Adrenal gland (tissue), 12 donors: ENCODE measurements around the gene FOXA3. TPM values are rescaled to one million over a fixed set of nuclear protein-coding genes. Genes with fewer than 3 reads are reported as not detected.
"Not testable (repeated sequence)": the region's sequence is repeated elsewhere in the genome, so short reads cannot be mapped to it uniquely, and the experiment has no call there.

ENCODE experiments used
- DNase-seq, 7 donors: peaks; one replicate each; pipeline ENCODE4 v3.0.0-alpha.2; 2019 to 2020
- H3K27ac ChIP-seq, 5 donors: fragments of 200-600 bp; sonication (generic) in 4 of 5; 1 replicate in 3 of 5; 2 replicates in 2 of 5; pipeline versions ENCODE4 v1.5.1 to v1.8.0; 2016 to 2020; ENCODE audit warnings: mild to moderate bottlenecking in 1 of 5
- H3K27me3 ChIP-seq: fragments of 200-600 bp; 2 replicates; pipeline ENCODE4 v1.8.0; 2021
- H3K36me3 ChIP-seq, 2 donors: fragments of 200-600 bp; replicated peaks in 1 of 2; 1 replicate in 1 of 2; 2 replicates in 1 of 2; pipeline versions ENCODE4 v1.5.1 to v1.8.0; 2018 to 2022
- H3K4me1 ChIP-seq, 2 donors: fragments of 200-600 bp; replicated peaks in 1 of 2; 1 replicate in 1 of 2; 2 replicates in 1 of 2; pipeline versions ENCODE4 v1.5.1 to v1.8.0; 2018 to 2021
- H3K4me3 ChIP-seq, 4 donors: fragments of 200-600 bp; sonication (generic) in 3 of 4; one replicate each; pipeline ENCODE4 v1.5.1; 2016 to 2018
- H3K9me3 ChIP-seq, 3 donors: fragments of 200-600 bp; sonication (generic) in 1 of 3; replicated peaks in 1 of 3; 1 replicate in 2 of 3; 2 replicates in 1 of 3; pipeline versions ENCODE4 v1.5.1 to v1.8.0; 2016 to 2021
- POLR2A ChIP-seq, 2 donors: fragments of 450-650 bp; IDR thresholded peaks; one replicate each; pipeline ENCODE4 v1.6.1; 2017; ENCODE audit warnings: antibody characterized with exemption in 2 of 2, mild to moderate bottlenecking in 2 of 2, moderate library complexity in 1 of 2
- WGBS, 4 donors: extraction: QIAGEN DNeasy Blood & Tissue Kit in 2 of 4; methylation state at CpG; one replicate each; pipeline versions ENCODE4 v1.1.5 to v1.1.7; 2013 to 2017; 5-methylcytosine and 5-hydroxymethylcytosine counted together
- intact Hi-C, 2 donors: fragments of 100-400 bp; cut with DNase I; formaldehyde crosslinking; loops; one replicate each; pipeline versions ENCODE4 v1.14.1 to v1.15.0; 2022 to 2023
- polyA plus RNA-seq, 3 donors: library from polyadenylated mRNA; stranded (reverse); fragments of 200-250 nt in 2 of 3; fragments of 350-450 nt in 1 of 3; fragmentation: Illumina TruSeq in 1 of 3; extraction: RNeasy Lipid Tissue Mini Kit (QIAGEN cat#74804) in 1 of 3; gene quantifications; one replicate each; pipeline ENCODE4 v1.2.3, GENCODE V29; 2013 to 2014
- total RNA-seq, 9 donors: library from RNA; depleted of rRNA in 4 of 9; stranded (reverse); fragments of >200 nt in 4 of 9; fragments of 120-200 nt in 1 of 9; fragmentation: NEBNext Ultra II Directional in 1 of 9; extraction: Animal tissue kit (Norgen Biotek cat#: 25700) in 1 of 9; gene quantifications; one replicate each; pipeline versions ENCODE4 v1.1.0 to v1.2.4, GENCODE V29; 2013 to 2023
- TF ChIP-seq, protein P1 (sequence below), 6 experiments: fragments of 450-650 bp in 4 of 6; fragments of 200-600 bp in 2 of 6; sonication (generic) in 1 of 6; IDR thresholded peaks; 1 replicate in 5 of 6; 2 replicates in 1 of 6; pipeline versions ENCODE4 v1.5.1 to v1.8.0; 2016 to 2021; ENCODE audit warnings: antibody characterized with exemption in 6 of 6, mild to moderate bottlenecking in 2 of 6, moderate library complexity in 1 of 6
- donor health status: healthy with polysubstance abuse.
- donor health status: Bipolar disorder and iron deficiency.
- donor health status: DM: yes; HTN: yes; CAD: no.
- donor health status: DM: no; HTN: no; CAD: no.
- donor health status: DM: no; HTN: no; CAD: no.
- donor health status: DM: yes; HTN: yes; CAD: no.

FOXA3 gene
- total and polyA plus RNA-seq, 12 donors: 0.03 to 0.94 TPM; not detected in 10

GRCh38 chr19:45864629-45865082 lies 530 bp downstream of the FOXA3 start:
- no peak for DNase-seq
- Histone ChIP-seq H3K4me3 (peak overlapping the region in 1 of 4 donors; percentile 72), H3K27ac (no peak overlapping the region), H3K36me3 (peaks cover 0 to under 1% of the 10 kb centered on the region in 2 donors), H3K4me1 (peaks cover 7 to 27% of the 10 kb centered on the region in 2 donors), H3K9me3 (no peaks in the 10 kb centered on the region), H3K27me3 (peaks cover 11% of the 10 kb centered on the region)
- TF ChIP-seq POLR2A (IDR thresholded peaks at IDR 0.05): no peak
- TF ChIP-seq, protein P1, sequence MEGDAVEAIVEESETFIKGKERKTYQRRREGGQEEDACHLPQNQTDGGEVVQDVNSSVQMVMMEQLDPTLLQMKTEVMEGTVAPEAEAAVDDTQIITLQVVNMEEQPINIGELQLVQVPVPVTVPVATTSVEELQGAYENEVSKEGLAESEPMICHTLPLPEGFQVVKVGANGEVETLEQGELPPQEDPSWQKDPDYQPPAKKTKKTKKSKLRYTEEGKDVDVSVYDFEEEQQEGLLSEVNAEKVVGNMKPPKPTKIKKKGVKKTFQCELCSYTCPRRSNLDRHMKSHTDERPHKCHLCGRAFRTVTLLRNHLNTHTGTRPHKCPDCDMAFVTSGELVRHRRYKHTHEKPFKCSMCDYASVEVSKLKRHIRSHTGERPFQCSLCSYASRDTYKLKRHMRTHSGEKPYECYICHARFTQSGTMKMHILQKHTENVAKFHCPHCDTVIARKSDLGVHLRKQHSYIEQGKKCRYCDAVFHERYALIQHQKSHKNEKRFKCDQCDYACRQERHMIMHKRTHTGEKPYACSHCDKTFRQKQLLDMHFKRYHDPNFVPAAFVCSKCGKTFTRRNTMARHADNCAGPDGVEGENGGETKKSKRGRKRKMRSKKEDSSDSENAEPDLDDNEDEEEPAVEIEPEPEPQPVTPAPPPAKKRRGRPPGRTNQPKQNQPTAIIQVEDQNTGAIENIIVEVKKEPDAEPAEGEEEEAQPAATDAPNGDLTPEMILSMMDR (IDR thresholded peaks at IDR 0.05): no peak
- 24 to 30% (median 26%) methylated on average over 12 of the region's 12 CpGs for WGBS, 4 donors
- intact Hi-C loops: no loop called here

DNA sequence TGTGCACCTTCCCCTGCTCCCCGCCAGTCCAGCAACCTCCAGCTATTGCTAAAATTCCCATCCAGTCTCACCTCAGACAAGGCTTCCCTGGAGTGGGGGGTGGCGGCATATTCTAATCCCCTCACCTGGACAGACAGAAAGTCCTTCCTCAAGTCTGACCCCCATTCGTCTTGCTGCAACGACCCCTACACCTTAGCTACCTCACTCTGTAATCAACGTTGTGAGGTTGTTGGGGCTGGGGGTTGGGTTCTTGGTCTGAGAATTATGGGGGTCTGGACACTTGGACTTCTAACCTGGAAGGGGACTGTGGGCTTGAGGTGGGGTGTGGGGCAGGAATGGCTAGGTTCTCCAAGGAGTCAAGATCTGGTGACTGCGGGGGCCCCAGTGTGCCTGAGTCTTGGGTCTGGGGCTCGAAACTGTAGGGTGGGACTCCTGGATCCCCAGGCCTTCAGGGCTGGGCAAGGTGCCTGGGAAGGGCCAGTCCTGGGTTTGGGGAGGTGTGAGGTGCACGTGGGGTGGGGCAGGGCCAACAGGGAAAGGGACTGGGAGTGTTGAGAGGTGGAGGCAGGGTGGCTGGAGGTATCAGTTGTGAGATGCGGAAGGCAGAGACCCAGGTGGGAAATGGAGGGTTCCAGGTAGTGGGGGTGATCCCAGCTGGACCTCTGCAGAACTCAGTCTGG lies 1.3 kb downstream of the FOXA3 start:
- TF ChIP-seq, protein P1 (IDR thresholded peaks at IDR 0.05): no peak
- TF ChIP-seq POLR2A (IDR thresholded peaks at IDR 0.05): no peak
- no peak overlapping the region for H3K27ac ChIP-seq
- no peak overlapping the region for H3K4me3 ChIP-seq
- H3K4me1 ChIP-seq: peaks cover 7 to 27% of the 10 kb centered on the region in 2 donors
- DNase-seq: no peak
- intact Hi-C loops: no loop called here
- no peaks in the 10 kb centered on the region for H3K9me3 ChIP-seq
- peaks cover 11% of the 10 kb centered on the region for H3K27me3 ChIP-seq
- no peaks in the 10 kb centered on the region for H3K36me3 ChIP-seq
- 65 to 80% (median 69%) methylated on average over 8 to 9 of the region's 9 CpGs for WGBS, 4 donors

- WGBS, 4 donors: 68 to 80% (median 70%) methylated on average over 8 to 11 of the region's 11 CpGs
- intact Hi-C loops: no loop called here
- Histone ChIP-seq H3K4me3 (no peak overlapping the region), H3K4me1 (peaks cover 7 to 19% of the 10 kb centered on the region in 2 donors), H3K36me3 (no peaks in the 10 kb centered on the region), H3K27me3 (peaks cover 11% of the 10 kb centered on the region), H3K9me3 (no peaks in the 10 kb centered on the region), H3K27ac (no peak overlapping the region)
- no peak for DNase-seq
- TF ChIP-seq, protein P1 (IDR thresholded peaks at IDR 0.05): no peak
- no peak for TF ChIP-seq POLR2A (IDR thresholded peaks at IDR 0.05)
Observed at GRCh38 chr19:45866400-45867176, 2.5 kb downstream of the FOXA3 start.

DNA sequence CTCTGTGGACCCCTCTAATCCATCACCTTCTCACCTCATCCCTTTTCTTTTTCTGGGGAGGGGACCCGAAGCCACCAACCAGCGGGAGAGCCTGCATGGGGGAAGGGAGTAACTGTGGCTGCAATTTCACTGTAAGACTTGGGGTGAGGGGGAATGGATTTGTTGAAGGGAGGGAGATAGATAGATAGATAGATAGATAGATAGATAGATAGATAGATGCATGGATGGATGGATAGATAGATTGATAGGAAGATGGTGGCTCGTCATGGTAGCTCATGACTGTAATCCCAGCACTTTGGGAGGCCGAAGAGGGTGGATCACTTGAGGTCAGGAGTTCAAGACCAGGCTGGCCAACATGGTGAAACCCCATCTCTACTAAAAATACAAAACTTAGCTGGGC lies 3.1 kb downstream of the FOXA3 start:
- H3K36me3 ChIP-seq, H3K27ac ChIP-seq, DNase-seq, H3K9me3 ChIP-seq, intact Hi-C loops, H3K4me3 ChIP-seq: not testable (repeated sequence)
- Histone ChIP-seq H3K27me3 (peaks cover 11% of the 10 kb centered on the region), H3K4me1 (peaks cover 7 to 12% of the 10 kb centered on the region in 2 donors)
- WGBS, 4 donors: 61 to 73% (median 69%) methylated on average over 4 of the region's 4 CpGs
